Lower leg skin (tissue), 3 donors: ENCODE results near the gene P3H2.

ENCODE experiments used
- POLR2A ChIP-seq, 2 donors: fragments of 450-650 bp; IDR thresholded peaks; one replicate each; pipeline ENCODE4 v1.6.1; 2016 to 2017; ENCODE audit warnings: antibody characterized with exemption in 2 of 2, mild to moderate bottlenecking in 1 of 2, moderate library complexity in 1 of 2
- TF ChIP-seq, protein P1 (sequence below), 3 donors: fragments of 450-650 bp; IDR thresholded peaks; one replicate each; pipeline ENCODE4 v1.5.1; 2016; ENCODE audit warnings: antibody characterized with exemption in 3 of 3, mild to moderate bottlenecking in 3 of 3, moderate library complexity in 2 of 3

DNA sequence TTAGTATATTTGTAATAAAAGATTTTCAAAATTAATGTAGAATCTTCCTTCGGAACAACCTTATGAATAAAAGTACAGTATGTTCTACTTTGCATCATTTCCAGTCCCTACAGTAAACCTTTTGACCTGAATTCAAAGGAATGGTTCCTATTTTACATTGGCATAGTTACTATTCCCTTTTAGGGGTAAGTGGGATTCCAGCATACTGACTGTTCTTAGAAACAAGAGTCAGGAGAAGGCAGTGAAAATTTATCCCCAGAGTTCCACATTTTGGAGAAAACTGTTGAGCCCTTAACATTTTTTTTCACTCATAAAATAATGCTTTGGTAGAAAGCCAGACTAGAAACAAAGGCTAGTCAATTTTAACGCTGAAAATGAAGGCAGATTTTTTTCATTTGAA is 78.1 kb downstream of the P3H2 start:
- TF ChIP-seq, protein P1, sequence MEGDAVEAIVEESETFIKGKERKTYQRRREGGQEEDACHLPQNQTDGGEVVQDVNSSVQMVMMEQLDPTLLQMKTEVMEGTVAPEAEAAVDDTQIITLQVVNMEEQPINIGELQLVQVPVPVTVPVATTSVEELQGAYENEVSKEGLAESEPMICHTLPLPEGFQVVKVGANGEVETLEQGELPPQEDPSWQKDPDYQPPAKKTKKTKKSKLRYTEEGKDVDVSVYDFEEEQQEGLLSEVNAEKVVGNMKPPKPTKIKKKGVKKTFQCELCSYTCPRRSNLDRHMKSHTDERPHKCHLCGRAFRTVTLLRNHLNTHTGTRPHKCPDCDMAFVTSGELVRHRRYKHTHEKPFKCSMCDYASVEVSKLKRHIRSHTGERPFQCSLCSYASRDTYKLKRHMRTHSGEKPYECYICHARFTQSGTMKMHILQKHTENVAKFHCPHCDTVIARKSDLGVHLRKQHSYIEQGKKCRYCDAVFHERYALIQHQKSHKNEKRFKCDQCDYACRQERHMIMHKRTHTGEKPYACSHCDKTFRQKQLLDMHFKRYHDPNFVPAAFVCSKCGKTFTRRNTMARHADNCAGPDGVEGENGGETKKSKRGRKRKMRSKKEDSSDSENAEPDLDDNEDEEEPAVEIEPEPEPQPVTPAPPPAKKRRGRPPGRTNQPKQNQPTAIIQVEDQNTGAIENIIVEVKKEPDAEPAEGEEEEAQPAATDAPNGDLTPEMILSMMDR (IDR thresholded peaks at IDR 0.05), result no peak
- no peak for TF ChIP-seq POLR2A (IDR thresholded peaks at IDR 0.05)
